GM18870 (cell line): ENCODE measurements around the gene TRAF3IP3.

Source experiments
- ATAC-seq: cut with Tn5 transposase; IDR thresholded peaks from one replicate; pipeline ENCODE4 v1.9.1; 2021; ENCODE audit warnings: moderate library complexity; ENCODE audit not compliant: unreplicated experiment

TRAF3IP3 gene

GRCh38 chr1:209797978-209798639, 42.3 kb downstream of the TRAF3IP3 start:
- no peak for ATAC-seq

GRCh38 chr1:209800984-209801834, 45.4 kb downstream of the TRAF3IP3 start:
- ATAC-seq, result no peak

- no peak for ATAC-seq
Measured at GRCh38 chr1:209802117-209802779, 46.4 kb downstream of the TRAF3IP3 start.

GRCh38 chr1:209802780-209803152, 46.9 kb downstream of the TRAF3IP3 start:
- ATAC-seq, result no peak

- ATAC-seq, result no peak
Measured at GRCh38 chr1:209803568-209803967, 47.7 kb downstream of the TRAF3IP3 start.

- no peak for ATAC-seq
Measured at GRCh38 chr1:209805341-209805781, 49.5 kb downstream of the TRAF3IP3 start.

- ATAC-seq, result no peak
Measured at GRCh38 chr1:209805875-209806760, 50.3 kb downstream of the TRAF3IP3 start, which contains the start of gene IRF6. Gene IRF6, minus strand, starts transcription at chr1:209806142. Its CDS starts 4,729 bp downstream, at chr1:209801413.

GRCh38 chr1:209807509-209807908, 51.7 kb downstream of the TRAF3IP3 start:
- no peak for ATAC-seq

GRCh38 chr1:209808059-209808581, 52.3 kb downstream of the TRAF3IP3 start:
- no peak for ATAC-seq

GRCh38 chr1:209809611-209810010, 53.8 kb downstream of the TRAF3IP3 start:
- ATAC-seq, result no peak

GRCh38 chr1:209810783-209811182, 54.9 kb downstream of the TRAF3IP3 start:
- no peak for ATAC-seq

GRCh38 chr1:209813902-209814301, 58.0 kb downstream of the TRAF3IP3 start:
- ATAC-seq, result no peak

- no peak for ATAC-seq
Measured at GRCh38 chr1:209815490-209815889, 59.6 kb downstream of the TRAF3IP3 start.

GRCh38 chr1:209815931-209816341, 60.1 kb downstream of the TRAF3IP3 start:
- no peak for ATAC-seq

- no peak for ATAC-seq
Measured at GRCh38 chr1:209816923-209817322, 61.1 kb downstream of the TRAF3IP3 start.

- no peak for ATAC-seq
Measured at GRCh38 chr1:209817691-209818090, 61.8 kb downstream of the TRAF3IP3 start.

GRCh38 chr1:209819058-209819457, 63.2 kb downstream of the TRAF3IP3 start:
- ATAC-seq, result no peak

- no peak for ATAC-seq
Measured at GRCh38 chr1:209820986-209821385, 65.1 kb downstream of the TRAF3IP3 start.

GRCh38 chr1:209822706-209823105, 66.9 kb downstream of the TRAF3IP3 start:
- ATAC-seq, result no peak
